SK-N-SH (cell line): Measurements from ENCODE around the gene SIL1. TPM values are rescaled to one million over a fixed set of nuclear protein-coding genes. Genes with fewer than 3 reads are reported as not detected.

Source experiments
- CTCF ChIA-PET: fragments of 300-600, 350-600 bp; formaldehyde crosslinking; extraction: SDS; loops from one replicate; lab custom pipeline; 2021; lab: Yijun Ruan, JAX
- POLR2A ChIA-PET: fragments of 350-600 bp; sonication (Branson Sonifier 250); formaldehyde crosslinking; extraction: SDS; loops from one replicate; lab custom pipeline; 2020; ENCODE audit warnings: antibody characterized with exemption, inconsistent platforms; lab: Yijun Ruan, JAX
- DNase-seq: peaks from one replicate; pipeline ENCODE4 v3.0.0; 2012
- H2AFZ ChIP-seq: fragments of 200-600 bp; sonication (generic); 2 replicates; pipeline ENCODE4 v1.8.1; 2016; ENCODE audit warnings: antibody characterized with exemption, mild to moderate bottlenecking, low read depth
- H3F3A ChIP-seq: fragments of 200-600 bp; sonication (generic); replicated peaks from 2 replicates; pipeline ENCODE3; 2016; ENCODE audit warnings: antibody characterized with exemption, mild to moderate bottlenecking; ENCODE audit not compliant: insufficient read depth
- H3K27ac ChIP-seq, 2 experiments: fragments of 200-500 bp in 1 of 2; fragments of 200-600 bp in 1 of 2; sonication (Bioruptor generic) in 1 of 2; sonication (generic), shearing (Covaris generic) in 1 of 2; 2 replicates each; pipeline versions ENCODE4 v1.5.1 to v1.6.1; 2014 to 2016; ENCODE audit warnings: low read depth in 2 of 2, inconsistent platforms in 1 of 2, low read length in 1 of 2, mild to moderate bottlenecking in 1 of 2, mixed read lengths in 1 of 2
- H3K27me3 ChIP-seq: fragments of 200-600 bp; sonication (generic), shearing (Covaris generic); 2 replicates; pipeline ENCODE4 v1.6.1; 2016; ENCODE audit warnings: mixed run types; ENCODE audit not compliant: insufficient read depth
- H3K36me3 ChIP-seq, 2 experiments: fragments of 200-500 bp in 1 of 2; fragments of 200-600 bp in 1 of 2; sonication (Bioruptor generic) in 1 of 2; sonication (generic) in 1 of 2; replicated peaks in 1 of 2; 2 replicates each; pipeline versions ENCODE3 to v1.5.1; 2014 to 2016; ENCODE audit warnings: low read length in 1 of 2, mild to moderate bottlenecking in 1 of 2; ENCODE audit not compliant: insufficient read depth in 2 of 2, control insufficient read depth in 1 of 2
- H3K4me1 ChIP-seq, 2 experiments: fragments of 200-500 bp in 1 of 2; fragments of 200-600 bp in 1 of 2; sonication (Bioruptor generic) in 1 of 2; sonication (generic), shearing (Covaris generic) in 1 of 2; 2 replicates each; pipeline versions ENCODE4 v1.5.1 to v1.6.1; 2014 to 2016; ENCODE audit warnings: low read depth in 1 of 2, low read length in 1 of 2, mixed run types in 1 of 2; ENCODE audit not compliant: insufficient read depth in 2 of 2, control insufficient read depth in 1 of 2
- H3K4me2 ChIP-seq: fragments of 200-600 bp; sonication (generic), shearing (Covaris generic); 2 replicates; pipeline ENCODE4 v1.6.1; 2017; ENCODE audit warnings: mixed run types
- H3K4me3 ChIP-seq, 2 experiments: fragments of 200-500 bp in 1 of 2; fragments of 200-600 bp in 1 of 2; sonication (Bioruptor generic) in 1 of 2; sonication (generic), shearing (Covaris generic) in 1 of 2; 2 replicates each; pipeline versions ENCODE4 v1.5.1 to v1.8.1; 2014 to 2016; ENCODE audit warnings: low read depth in 2 of 2, inconsistent platforms in 1 of 2, low read length in 1 of 2, mild to moderate bottlenecking in 1 of 2, mixed read lengths in 1 of 2, moderate library complexity in 1 of 2
- H3K79me2 ChIP-seq: fragments of 200-600 bp; sonication (generic); 2 replicates; pipeline ENCODE4 v1.8.1; 2017; ENCODE audit warnings: mild to moderate bottlenecking; ENCODE audit not compliant: insufficient read depth
- H3K9ac ChIP-seq: fragments of 200-600 bp; sonication (generic); 2 replicates; pipeline ENCODE4 v1.6.1; 2017; ENCODE audit warnings: mixed run types
- H3K9me2 ChIP-seq: fragments of 200-600 bp; sonication (generic); 2 replicates; pipeline ENCODE4 v1.6.1; 2017; ENCODE audit warnings: mixed run types
- H3K9me3 ChIP-seq: fragments of 200-600 bp; sonication (generic); 2 replicates; pipeline ENCODE4 v1.6.1; 2017; ENCODE audit warnings: mixed run types, mild to moderate bottlenecking, moderate library complexity
- H4K20me1 ChIP-seq: fragments of 200-600 bp; sonication (generic); 2 replicates; pipeline ENCODE4 v1.6.1; 2017; ENCODE audit warnings: mild to moderate bottlenecking, mixed run types; ENCODE audit not compliant: insufficient read depth
- CHD2 ChIP-seq: fragments of 150-350 bp; IDR thresholded peaks from 2 replicates; pipeline ENCODE4 v1.6.1; 2018; ENCODE audit warnings: low read length; ENCODE audit not compliant: partially characterized antibody
- ELF1 ChIP-seq: IDR thresholded peaks from 2 replicates; pipeline ENCODE4 v1.4.0; 2012
- EZH2phosphoT487 ChIP-seq: fragments of 200-600 bp; sonication (generic); IDR thresholded peaks from 2 replicates; pipeline ENCODE4 v1.6.1; 2017; ENCODE audit warnings: low read depth, mixed run types, mild to moderate bottlenecking, antibody characterized with exemption, moderate library complexity, borderline replicate concordance
- FOSL2 ChIP-seq: IDR thresholded peaks from 2 replicates; pipeline ENCODE4 v1.4.0; 2012; ENCODE audit warnings: low read depth, mild to moderate bottlenecking, moderate library complexity, borderline replicate concordance
- GABPA ChIP-seq: IDR thresholded peaks from 2 replicates; pipeline ENCODE4 v1.4.0; 2012; ENCODE audit warnings: low read depth, mild to moderate bottlenecking
- GATA2 ChIP-seq: sonication (generic); formaldehyde crosslinking; IDR thresholded peaks from 2 replicates; pipeline ENCODE4 v1.5.0; 2020; ENCODE audit warnings: mild to moderate bottlenecking, missing genetic modification reagents
- MAX ChIP-seq: IDR thresholded peaks from 2 replicates; pipeline ENCODE4 v1.4.0; 2012; ENCODE audit warnings: low read depth
- MXI1 ChIP-seq: IDR thresholded peaks from 2 replicates; pipeline ENCODE4 v1.6.1; 2012; ENCODE audit warnings: mild to moderate bottlenecking, low read depth, low read length, improper control_type of control experiment
- NFIC ChIP-seq: IDR thresholded peaks from 2 replicates; pipeline ENCODE4 v1.4.0; 2012; ENCODE audit warnings: borderline replicate concordance
- NRF1 ChIP-seq: IDR thresholded peaks from 2 replicates; pipeline ENCODE4 v1.6.1; 2012; ENCODE audit warnings: low read depth, mild to moderate bottlenecking, low read length
- RAD21 ChIP-seq: IDR thresholded peaks from 2 replicates; pipeline ENCODE4 v1.6.1; 2012; ENCODE audit warnings: mild to moderate bottlenecking, low read length
- RFX5 ChIP-seq: IDR thresholded peaks from 2 replicates; pipeline ENCODE4 v1.6.1; 2012; ENCODE audit warnings: mild to moderate bottlenecking, improper control_type of control experiment, low read length
- USF1 ChIP-seq: IDR thresholded peaks from 2 replicates; pipeline ENCODE4 v1.4.0; 2012; ENCODE audit warnings: low read depth, borderline replicate concordance
- YY1 ChIP-seq: IDR thresholded peaks from 2 replicates; pipeline ENCODE4 v1.4.0; 2012; ENCODE audit warnings: low read depth, mild to moderate bottlenecking
- WGBS: methylation state at CpG from one replicate; pipeline ENCODE4 v1.1.6; 2017; ENCODE audit warnings: low lambda C conversion rate; 5-methylcytosine and 5-hydroxymethylcytosine counted together
- polyA plus RNA-seq, 3 experiments: library from polyadenylated mRNA; depleted of rRNA; stranded (reverse); fragments of >200 nt; gene quantifications; 2 replicates each; pipeline ENCODE4 v1.2.3, GENCODE V29; 2012

SIL1 gene
- polyA plus RNA-seq, 1 of the 3 experiments (the other 2 are of a cell fraction): 25.9 TPM

- Histone ChIP-seq H3F3A (no peaks in the 10 kb centered on the region), H3K9ac (no peak overlapping the region)
- POLR2A ChIA-PET: interaction anchor here (0.6 kb wide), 1 partner anchor 337 kb away, joined by 3 read pairs; no protein-coding TSS in a partner anchor
These were observed 250.4 kb downstream of the SIL1 start for GRCh38 chr5:138947780-138948179.

GRCh38 chr5:138946831-138947560 lies 251.2 kb downstream of the SIL1 start:
- no peaks in the 10 kb centered on the region for H3K79me2 ChIP-seq
- POLR2A ChIA-PET: interaction anchor here (1.2 kb wide), 1 partner anchor 8 kb away, joined by 3 read pairs; no protein-coding TSS in a partner anchor
- peak overlapping the region in 1 of 2 experiments; percentile 98; a peak in 2 of 4 replicates for H3K27ac ChIP-seq
- no peak overlapping the region for H3K4me3 ChIP-seq
- DNase-seq: no peak
- no peaks in the 10 kb centered on the region for H3K27me3 ChIP-seq
- TF ChIP-seq NFIC (no peak), RAD21 (no peak), USF1 (no peak), MAX (no peak), FOSL2 (no peak)
- H3F3A ChIP-seq: no peaks in the 10 kb centered on the region
- no peak overlapping the region for H2AFZ ChIP-seq
- H3K36me3 ChIP-seq: peaks cover 0 to 3% of the 10 kb centered on the region in 2 experiments
- H4K20me1 ChIP-seq: no peaks in the 10 kb centered on the region
- 100% methylated on average over 3 of the region's 20 CpGs for whole genome bisulfite sequencing
- H3K9me2 ChIP-seq: no peaks in the 10 kb centered on the region
- no peaks in the 10 kb centered on the region for H3K9me3 ChIP-seq
- H3K4me1 ChIP-seq: peaks cover 0 to 93% of the 10 kb centered on the region in 2 experiments; a peak in 2 of 4 replicates
- H3K9ac ChIP-seq: no peak overlapping the region
- H3K4me2 ChIP-seq: no peak overlapping the region
- CTCF ChIA-PET: interaction anchor here (1.2 to 1.7 kb wide), 4 partner anchors 38 to 315 kb away, joined by 3 to 5 read pairs (median 3); no protein-coding TSS in a partner anchor

More at GRCh38 chr5:138947780-138948179, 250.4 kb downstream of the SIL1 start:
- CTCF ChIA-PET: interaction anchor here (1.0 to 2.0 kb wide), 6 partner anchors 74 to 315 kb away, joined by 3 to 6 read pairs (median 4); no protein-coding TSS in a partner anchor
- H3K4me1 ChIP-seq: peaks cover 4 to 97% of the 10 kb centered on the region in 2 experiments; a peak in 3 of 4 replicates
- TF ChIP-seq RFX5 (no peak), ELF1 (no peak), YY1 (no peak), NRF1 (no peak), EZH2phosphoT487 (no peak), MAX (no peak), CHD2 (no peak), GATA2 (CRISPR knock-in tag) (no peak), MXI1 (no peak), FOSL2 (no peak), NFIC (no peak), GABPA (no peak)
- H3K4me3 ChIP-seq: no peak overlapping the region
- H3K79me2 ChIP-seq: no peaks in the 10 kb centered on the region
- no peaks in the 10 kb centered on the region for H3K9me3 ChIP-seq
- WGBS: 92% methylated on average over 2 of the region's 5 CpGs
- H3K27ac ChIP-seq: peak overlapping the region in 1 of 2 experiments; percentile 98; a peak in 2 of 4 replicates
- H3K36me3 ChIP-seq: peaks cover 0 to 3% of the 10 kb centered on the region in 2 experiments
- no peak overlapping the region for H2AFZ ChIP-seq
- H4K20me1 ChIP-seq: no peaks in the 10 kb centered on the region
- no peak for DNase-seq
- H3K27me3 ChIP-seq: no peaks in the 10 kb centered on the region
- no peaks in the 10 kb centered on the region for H3K9me2 ChIP-seq
- no peak overlapping the region for H3K4me2 ChIP-seq
